ENCODE results near the gene HOXA7.
A peak's percentile ranks its signal among the peaks of the same experiment; 100 is the strongest.

Gene HOXA7

DNA sequence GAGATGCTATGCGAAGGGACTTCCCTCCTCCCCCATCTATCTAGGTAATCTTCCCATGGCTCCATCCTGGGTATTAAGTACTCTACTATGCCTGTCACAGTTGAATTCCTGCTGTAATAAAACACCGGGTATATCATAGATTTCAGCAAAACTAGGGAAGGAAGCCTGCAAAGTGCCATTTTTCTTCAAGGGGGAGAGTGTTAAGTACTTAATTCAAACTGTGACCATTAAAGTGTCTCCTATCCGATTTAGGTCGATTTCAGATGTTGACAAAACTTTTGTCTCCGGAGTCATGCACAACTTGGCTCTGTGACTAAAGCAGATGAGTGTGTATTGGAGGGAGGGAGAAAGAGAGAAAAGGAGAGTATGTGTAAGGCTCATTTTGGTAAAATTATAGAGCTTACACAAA lies 30.5 kb downstream of the HOXA7 start:
- DNase-seq (ENCODE audit: low read depth): no peak
- TF ChIP-seq CTCF (IDR thresholded peaks at IDR 0.05; ENCODE audit: insufficient read depth, low read depth, low read length, missing control alignments): no peak
- no peak overlapping the region for H3K4me3 ChIP-seq (ENCODE audit: low read length)

- no peak for DNase-seq (ENCODE audit: low read depth)
- no peak for TF ChIP-seq CTCF (IDR thresholded peaks at IDR 0.05; ENCODE audit: insufficient read depth, low read depth, low read length, missing control alignments)
- no peak overlapping the region for H3K4me3 ChIP-seq (ENCODE audit: low read length)
These were observed 31.4 kb downstream of the HOXA7 start for GRCh38 chr7:27124902-27125689.

DNA sequence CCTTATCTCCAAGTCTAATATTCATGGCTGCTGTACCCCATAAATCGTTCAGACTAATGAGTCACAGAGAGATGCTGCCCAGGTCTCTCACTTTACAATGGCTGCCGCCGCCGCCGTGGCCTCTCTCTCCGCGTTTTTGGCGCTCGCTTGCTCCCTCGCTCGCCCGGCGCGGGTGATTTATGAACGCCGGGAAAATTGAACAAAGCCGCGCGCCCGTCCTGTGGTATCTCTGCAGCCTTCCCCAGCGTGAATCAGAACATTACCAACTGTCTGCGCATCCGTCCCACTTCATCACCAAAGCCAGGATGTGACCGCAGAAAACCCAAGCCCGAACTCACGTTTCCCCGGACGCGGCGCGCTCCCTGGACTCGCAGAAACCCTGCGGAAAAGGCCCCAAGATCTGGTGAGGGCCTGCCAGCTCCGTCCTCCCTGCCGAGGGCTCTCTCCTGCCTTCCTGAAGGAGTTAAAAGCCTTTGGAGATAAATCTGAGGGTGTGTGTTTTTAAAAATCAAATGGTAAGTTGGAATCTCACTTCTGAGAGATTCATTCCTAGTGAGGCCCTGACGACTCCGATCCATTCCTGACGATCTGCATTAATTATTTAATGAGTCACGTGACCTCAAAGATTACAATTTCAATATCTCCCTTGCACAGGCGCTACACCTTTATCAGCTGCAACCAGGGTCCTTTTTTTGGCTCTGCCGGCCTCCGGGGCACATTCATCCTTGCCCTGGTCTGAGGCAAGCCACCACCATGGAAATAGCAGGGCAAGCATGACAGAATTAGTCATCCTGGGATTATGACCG lies 32.2 kb downstream of the HOXA7 start:
- DNase-seq (ENCODE audit: low read depth): no peak
- H3K4me3 ChIP-seq (ENCODE audit: low read length): no peak overlapping the region

GRCh38 chr7:27123477-27124053 lies 32.9 kb downstream of the HOXA7 start:
- H3K4me3 ChIP-seq (ENCODE audit: low read length): no peak overlapping the region
- DNase-seq (ENCODE audit: low read depth): no peak
- no peak for TF ChIP-seq CTCF (IDR thresholded peaks at IDR 0.05; ENCODE audit: insufficient read depth, low read depth, low read length, missing control alignments)

More for the DNA sequence above, 32.2 kb downstream of the HOXA7 start:
- TF ChIP-seq CTCF (IDR thresholded peaks at IDR 0.05; ENCODE audit: insufficient read depth, low read depth, low read length, missing control alignments): no peak

GRCh38 chr7:27123007-27123476 lies 33.4 kb downstream of the HOXA7 start:
- TF ChIP-seq CTCF (IDR thresholded peaks at IDR 0.05; ENCODE audit: insufficient read depth, low read depth, low read length, missing control alignments): no peak
- no peak for DNase-seq (ENCODE audit: low read depth)
- peak overlapping the region; percentile 3 for H3K4me3 ChIP-seq (ENCODE audit: low read length)

DNA sequence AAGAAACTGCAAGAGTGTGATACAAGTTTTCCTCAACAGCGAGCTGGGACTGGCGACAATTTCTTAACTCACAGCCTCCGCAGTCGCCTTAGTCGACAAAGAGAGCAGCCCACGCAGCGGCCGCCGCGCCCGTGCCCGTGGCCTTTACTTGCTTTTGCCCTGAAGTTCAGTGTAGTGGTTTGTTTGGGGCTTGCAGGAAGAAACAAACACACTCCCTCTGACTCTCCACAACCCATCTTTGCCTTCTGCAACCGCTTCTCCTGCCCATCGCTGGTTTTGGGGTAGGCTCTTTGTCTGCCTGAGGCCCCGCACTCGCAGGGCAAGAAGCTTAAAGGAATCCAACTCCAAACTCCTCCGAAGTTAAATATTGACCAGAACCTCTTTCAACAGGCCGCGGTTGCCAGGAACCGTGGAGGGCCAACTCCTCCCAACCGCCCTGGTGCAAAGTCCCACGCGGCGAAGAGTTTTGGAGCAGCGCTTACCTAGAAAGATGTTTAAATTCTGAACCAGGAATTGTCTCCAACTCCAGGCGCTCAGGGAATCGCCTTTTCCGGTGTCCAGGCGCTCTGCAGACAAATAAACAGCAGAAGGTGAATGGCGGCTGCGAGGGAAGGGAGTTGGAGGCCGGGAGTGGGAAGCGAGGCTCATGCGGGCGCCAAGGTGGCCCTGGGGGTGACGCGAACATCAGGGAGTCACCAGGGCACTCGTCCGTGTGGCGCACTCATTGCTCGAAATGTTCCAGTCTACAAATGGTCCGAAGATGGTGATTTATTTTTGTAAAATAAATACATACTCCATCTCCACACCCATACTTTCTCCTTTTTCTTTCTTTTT lies 34.2 kb downstream of the HOXA7 start:
- TF ChIP-seq CTCF (IDR thresholded peaks at IDR 0.05; ENCODE audit: insufficient read depth, low read depth, low read length, missing control alignments): no peak
- no peak for DNase-seq (ENCODE audit: low read depth)
- peak overlapping the region; percentile 43 for H3K4me3 ChIP-seq (ENCODE audit: low read length)

All from epithelial cell of esophagus (primary cell).